Measurements from ENCODE around the gene CDHR4.
"Not testable (repeated sequence)": the region's sequence is repeated elsewhere in the genome, so short reads cannot be mapped to it uniquely, and the experiment has no call there.

Gene CDHR4

GRCh38 chr3:49799761-49800160 is at the start of gene CDHR4:
Gene CDHR4 (minus strand): TSS chr3:49799873. CDS start chr3:49799812, 61 bp downstream.
- no peak for DNase-seq

- no peak for DNase-seq
These were observed 46.0 kb upstream of the CDHR4 start for GRCh38 chr3:49845694-49846093.

GRCh38 chr3:49844464-49845183 is 45.0 kb upstream of the CDHR4 start:
- no peak for DNase-seq

GRCh38 chr3:49842843-49843517 is 43.3 kb upstream of the CDHR4 start:
- DNase-seq, result no peak

GRCh38 chr3:49841806-49842205 is 42.1 kb upstream of the CDHR4 start:
- DNase-seq, result no peak

- no peak for DNase-seq
These were observed 41.5 kb upstream of the CDHR4 start for GRCh38 chr3:49841126-49841696.

- DNase-seq, result no peak
These were observed 40.7 kb upstream of the CDHR4 start for GRCh38 chr3:49840388-49840787.

- DNase-seq, result peak; percentile 82
These were observed 39.6 kb upstream of the CDHR4 start for GRCh38 chr3:49839193-49839809.

- no peak for DNase-seq
These were observed 31.7 kb upstream of the CDHR4 start for GRCh38 chr3:49831341-49831740.

GRCh38 chr3:49826016-49826415 is 26.3 kb upstream of the CDHR4 start:
- no peak for DNase-seq

GRCh38 chr3:49823131-49823530 is 23.5 kb upstream of the CDHR4 start:
- DNase-seq, result not testable (repeated sequence)

- no peak for DNase-seq
These were observed 14.0 kb upstream of the CDHR4 start, which contains the start of gene UBA7 for GRCh38 chr3:49813497-49814174. Gene UBA7 (minus strand): TSS chr3:49813953. CDS start chr3:49813787, 166 bp downstream.

GRCh38 chr3:49812916-49813496 is 13.3 kb upstream of the CDHR4 start:
- DNase-seq, result no peak

GRCh38 chr3:49807431-49808114 is 7.9 kb upstream of the CDHR4 start:
- no peak for DNase-seq

GRCh38 chr3:49806850-49807249 is 7.2 kb upstream of the CDHR4 start:
- no peak for DNase-seq

GRCh38 chr3:49805897-49806701 is 6.4 kb upstream of the CDHR4 start:
- no peak for DNase-seq

- DNase-seq, result no peak
These were observed 5.7 kb upstream of the CDHR4 start for GRCh38 chr3:49805367-49805782.

GRCh38 chr3:49804141-49805041 is 4.7 kb upstream of the CDHR4 start:
- DNase-seq, result no peak

GRCh38 chr3:49803465-49804140 is 3.9 kb upstream of the CDHR4 start:
- peak; percentile 49 for DNase-seq
